H1 (cell line): ENCODE data around the gene STAT4. TPM values are rescaled to one million over a fixed set of nuclear protein-coding genes. Genes with fewer than 3 reads are reported as not detected.

Source experiments
- CTCF ChIA-PET: fragments of 300-600 bp; sonication (Branson Sonifier 250); formaldehyde crosslinking; loops from one replicate; lab custom pipeline; 2021; ENCODE audit not compliant: partially characterized antibody; lab: Charles Lee
- POLR2A ChIA-PET: fragments of 300-600 bp; sonication (Branson Sonifier 250); formaldehyde crosslinking; loops from one replicate; lab custom pipeline; 2021; ENCODE audit warnings: inconsistent platforms; ENCODE audit not compliant: partially characterized antibody; lab: Charles Lee
- DNase-seq, 2 experiments: peaks; one replicate each; pipeline versions ENCODE4 v3.0.0 to v3.0.0-alpha.2; 2010 to 2022; ENCODE audit warnings: low spot score in 2 of 2, low read depth in 1 of 2, mixed read lengths in 1 of 2
- FAIRE-seq: peaks from 2 replicates; lab custom pipeline; 2011; peaks lifted over from hg19 to GRCh38; lab: Jason Lieb, UNC
- H2AFZ ChIP-seq: 2 replicates; pipeline ENCODE4 v1.8.1; 2012; ENCODE audit warnings: low read length, inconsistent platforms
- H2AK5ac ChIP-seq: 2 replicates; pipeline ENCODE4 v1.6.1; 2013; ENCODE audit warnings: low read depth, low read length
- H2BK120ac ChIP-seq: replicated peaks from 2 replicates; pipeline ENCODE3; 2013; ENCODE audit warnings: low read depth, low read length, inconsistent platforms
- H2BK12ac ChIP-seq: 2 replicates; pipeline ENCODE4 v1.6.1; 2013; ENCODE audit warnings: low read depth, low read length
- H2BK15ac ChIP-seq: 2 replicates; pipeline ENCODE4 v1.6.1; 2013; ENCODE audit warnings: low read length
- H2BK20ac ChIP-seq: 2 replicates; pipeline ENCODE4 v1.6.1; 2013; ENCODE audit warnings: low read length
- H2BK5ac ChIP-seq: 2 replicates; pipeline ENCODE4 v1.6.1; 2013; ENCODE audit warnings: low read depth, low read length
- H3K14ac ChIP-seq: 2 replicates; pipeline ENCODE4 v1.6.1; 2013; ENCODE audit warnings: inconsistent platforms; ENCODE audit not compliant: insufficient read length
- H3K18ac ChIP-seq: 2 replicates; pipeline ENCODE4 v1.6.1; 2013; ENCODE audit warnings: low read length; ENCODE audit errors: extremely low read depth
- H3K23ac ChIP-seq: 2 replicates; pipeline ENCODE4 v1.6.1; 2013; ENCODE audit warnings: inconsistent platforms; ENCODE audit not compliant: insufficient read length
- H3K23me2 ChIP-seq: 2 replicates; pipeline ENCODE4 v1.6.1; 2013; ENCODE audit warnings: low read depth, low read length
- H3K27ac ChIP-seq: 2 replicates; pipeline ENCODE4 v1.6.1; 2011; ENCODE audit warnings: low read depth, low read length, inconsistent platforms
- H3K27me3 ChIP-seq, 4 experiments: replicated peaks in 1 of 4; 1 replicate in 1 of 4; 2 replicates in 3 of 4; pipeline versions ENCODE4 v1.6.1 to v1.8.1; 2011 to 2013; ENCODE audit warnings: low read length in 3 of 4, mild to moderate bottlenecking in 3 of 4, inconsistent platforms in 2 of 4, mixed read lengths in 2 of 4, moderate library complexity in 1 of 4; ENCODE audit not compliant: control insufficient read depth in 3 of 4, insufficient read depth in 3 of 4; ENCODE audit errors: extremely low read depth in 1 of 4
- H3K36me3 ChIP-seq, 4 experiments: 2 replicates each; pipeline versions ENCODE4 v1.6.1 to v1.8.1; 2011 to 2013; ENCODE audit warnings: mild to moderate bottlenecking in 4 of 4, low read length in 3 of 4, moderate library complexity in 2 of 4, control low read depth in 1 of 4, inconsistent platforms in 1 of 4; ENCODE audit not compliant: insufficient read depth in 4 of 4, control insufficient read depth in 2 of 4
- H3K4ac ChIP-seq: replicated peaks from 2 replicates; pipeline ENCODE3; 2013; ENCODE audit warnings: low read length, low read depth, mixed read lengths, inconsistent platforms; ENCODE audit not compliant: insufficient read length
- H3K4me1 ChIP-seq, 4 experiments: replicated peaks in 1 of 4; 1 replicate in 1 of 4; 2 replicates in 3 of 4; pipeline versions ENCODE4 v1.6.1 to v1.8.1; 2011 to 2013; ENCODE audit warnings: low read length in 3 of 4, inconsistent platforms in 2 of 4, mixed read lengths in 1 of 4; ENCODE audit not compliant: insufficient read depth in 4 of 4, control insufficient read depth in 3 of 4
- H3K4me2 ChIP-seq, 2 experiments: 2 replicates each; pipeline versions ENCODE4 v1.6.1 to v1.8.1; 2011 to 2013; ENCODE audit warnings: low read depth in 2 of 2, low read length in 2 of 2, control low read depth in 1 of 2, inconsistent platforms in 1 of 2, mild to moderate bottlenecking in 1 of 2; ENCODE audit not compliant: insufficient read depth in 1 of 2
- H3K4me3 ChIP-seq, 4 experiments: fragments of 200-600, 300-600 bp in 1 of 4; sonication (generic), shearing (Covaris generic), sonication (Bioruptor Twin) in 1 of 4; 2 replicates each; pipeline versions ENCODE4 v1.5.1 to v1.8.1; 2011 to 2016; ENCODE audit warnings: low read length in 4 of 4, low read depth in 3 of 4, control low read depth in 2 of 4, inconsistent platforms in 2 of 4, mild to moderate bottlenecking in 2 of 4, mixed read lengths in 1 of 4, moderate library complexity in 1 of 4; ENCODE audit not compliant: insufficient read depth in 2 of 4; ENCODE audit errors: extremely low read depth in 1 of 4
- H3K56ac ChIP-seq: replicated peaks from 2 replicates; pipeline ENCODE3; 2013; ENCODE audit warnings: low read depth, mild to moderate bottlenecking, mixed read lengths, low read length, inconsistent platforms; ENCODE audit not compliant: insufficient read length
- H3K79me1 ChIP-seq: 2 replicates; pipeline ENCODE4 v1.6.1; 2013; ENCODE audit warnings: low read depth, low read length, control low read depth
- H3K79me2 ChIP-seq, 2 experiments: 2 replicates each; pipeline versions ENCODE4 v1.6.1 to v1.8.1; 2012 to 2013; ENCODE audit warnings: low read length in 2 of 2, mild to moderate bottlenecking in 2 of 2, inconsistent platforms in 1 of 2; ENCODE audit not compliant: insufficient read depth in 2 of 2, control insufficient read depth in 1 of 2
- H3K9ac ChIP-seq, 4 experiments: replicated peaks in 1 of 4; 1 replicate in 1 of 4; 2 replicates in 3 of 4; pipeline versions ENCODE4 v1.6.1 to v1.8.1; 2011 to 2013; ENCODE audit warnings: low read depth in 3 of 4, low read length in 3 of 4, control low read depth in 2 of 4, mild to moderate bottlenecking in 2 of 4, moderate library complexity in 2 of 4, inconsistent platforms in 1 of 4; ENCODE audit errors: extremely low read depth in 1 of 4
- H3K9me3 ChIP-seq, 2 experiments: 2 replicates each; pipeline versions ENCODE4 v1.6.1 to v1.8.1; 2012 to 2013; ENCODE audit warnings: mild to moderate bottlenecking in 2 of 2, moderate library complexity in 2 of 2, control low read depth in 1 of 2, inconsistent platforms in 1 of 2, low read depth in 1 of 2, low read length in 1 of 2, mixed read lengths in 1 of 2; ENCODE audit not compliant: insufficient read depth in 2 of 2
- H4K20me1 ChIP-seq, 2 experiments: replicated peaks in 1 of 2; 2 replicates each; pipeline versions ENCODE3 to v1.8.1; 2011 to 2013; ENCODE audit warnings: inconsistent platforms in 2 of 2, low read length in 2 of 2, mild to moderate bottlenecking in 1 of 2; ENCODE audit not compliant: insufficient read depth in 2 of 2, control insufficient read depth in 1 of 2
- H4K5ac ChIP-seq: 2 replicates; pipeline ENCODE4 v1.6.1; 2013; ENCODE audit warnings: low read length, low read depth, mixed read lengths, inconsistent platforms; ENCODE audit not compliant: insufficient read length
- H4K8ac ChIP-seq: 2 replicates; pipeline ENCODE4 v1.8.0; 2013; ENCODE audit warnings: mild to moderate bottlenecking, moderate library complexity, low read length, inconsistent platforms; ENCODE audit not compliant: insufficient read depth; ENCODE audit errors: extremely low read depth
- H4K91ac ChIP-seq: replicated peaks from 2 replicates; pipeline ENCODE3; 2013; ENCODE audit warnings: low read length, mixed read lengths, inconsistent platforms; ENCODE audit not compliant: insufficient read length
- ASH2L ChIP-seq: fragments of 200-600, 300-600 bp; sonication (generic); IDR thresholded peaks from one replicate; pipeline ENCODE4 v1.7.1; 2017; ENCODE audit warnings: low read length
- CHD2 ChIP-seq: IDR thresholded peaks from 2 replicates; pipeline ENCODE4 v1.6.1; 2012; ENCODE audit warnings: low read length, improper control_type of control experiment
- FOSL1 ChIP-seq: IDR thresholded peaks from 2 replicates; pipeline ENCODE4 v1.6.1; 2011; ENCODE audit warnings: mild to moderate bottlenecking, low read depth, low read length, moderate library complexity; ENCODE audit not compliant: insufficient read depth
- KDM4A ChIP-seq: IDR thresholded peaks from one replicate; pipeline ENCODE4 v1.7.1; 2012; ENCODE audit warnings: low read depth, mild to moderate bottlenecking, moderate library complexity, low read length, inconsistent platforms; ENCODE audit not compliant: severe bottlenecking
- PHF8 ChIP-seq: fragments of 200-600 bp; sonication (generic); conservative IDR thresholded peaks from 2 replicates; pipeline ENCODE4 v1.7.1; 2012; ENCODE audit warnings: low read depth, mild to moderate bottlenecking, inconsistent platforms, low read length, moderate library complexity
- POU5F1 ChIP-seq: IDR thresholded peaks from 2 replicates; pipeline ENCODE4 v1.6.1; 2011; ENCODE audit warnings: low read depth, mild to moderate bottlenecking, low read length, moderate library complexity
- SIX5 ChIP-seq: IDR thresholded peaks from 2 replicates; pipeline ENCODE4 v1.6.1; 2011; ENCODE audit warnings: mild to moderate bottlenecking, low read depth, low read length
- TCF12 ChIP-seq: IDR thresholded peaks from 2 replicates; pipeline ENCODE4 v1.6.1; 2011; ENCODE audit warnings: low read depth, mild to moderate bottlenecking, low read length
- TEAD4 ChIP-seq: IDR thresholded peaks from 2 replicates; pipeline ENCODE4 v1.6.1; 2012; ENCODE audit warnings: low read depth, low read length, inconsistent platforms, mixed read lengths
- WGBS, 2 experiments: shearing (Covaris generic) in 1 of 2; methylation state at CpG; one replicate each; pipeline versions ENCODE4 v1.1.6 to v1.1.7; 2013 to 2015; ENCODE audit warnings: low lambda C conversion rate in 2 of 2, mixed read lengths in 2 of 2, inconsistent platforms in 1 of 2, low coverage in 1 of 2, missing lambda C conversion rate in 1 of 2; ENCODE audit not compliant: insufficient replicate concordance in 2 of 2, insufficient coverage in 1 of 2, insufficient read length in 1 of 2; ENCODE audit errors: extremely low coverage in 1 of 2, missing lambda C conversion rate in 1 of 2; 5-methylcytosine and 5-hydroxymethylcytosine counted together
- polyA plus RNA-seq, 7 experiments: library from polyadenylated mRNA; depleted of rRNA in 3 of 7; stranded (reverse) in 5 of 7; unstranded in 2 of 7; fragments of >200 nt in 5 of 7; fragments of 200-250 nt in 2 of 7; gene quantifications; 1 replicate in 5 of 7; 2 replicates in 1 of 7; 4 replicates in 1 of 7; pipeline versions ENCODE4 v1.2.1 to v1.2.3, GENCODE V29; 2011 to 2013; ENCODE audit warnings: missing spikeins in 2 of 7, mixed read lengths in 2 of 7
- total RNA-seq: library from RNA; stranded (reverse); fragmentation: NEBNext Ultra II Directional; extraction: Animal tissue kit (Norgen Biotek cat#: 25700); gene quantifications from 2 replicates; pipeline ENCODE4 v1.2.1, GENCODE V29; 2021

The STAT4 gene
- total and polyA plus RNA-seq, 2 of the 8 experiments (the other 6 are each of a cell fraction or from before 2014, with no cell fraction given) = 0.36 to 0.63 TPM

DNA sequence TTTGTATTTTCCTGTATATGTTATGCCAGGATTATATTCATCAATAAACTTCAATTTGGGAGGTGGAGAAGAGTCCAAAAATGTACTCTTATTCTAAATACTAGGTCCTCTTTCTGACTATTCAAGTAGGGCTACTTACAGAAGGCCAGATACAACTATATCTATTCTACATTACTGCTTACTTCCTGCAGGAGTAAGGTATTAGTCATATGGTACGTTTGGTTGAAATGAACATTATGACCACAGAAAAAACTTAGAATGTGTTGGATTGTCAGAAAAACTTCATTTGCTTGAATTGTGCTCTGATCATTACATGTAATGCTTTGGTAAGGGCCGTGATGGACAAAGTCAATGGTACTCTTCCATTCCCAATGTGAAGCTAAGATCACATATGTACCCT, 35.0 kb downstream of the STAT4 start:
- ChIA-PET POLR2A (interaction anchor here (0.8 kb wide), 1 partner anchor 28 kb away, joined by 3 read pairs; no protein-coding TSS in a partner anchor), CTCF (interaction anchor here (1.8 kb wide), 2 partner anchors 11 to 45 kb away, joined by 3 to 6 read pairs; no protein-coding TSS in a partner anchor)
- no peak overlapping the region for H3K9ac ChIP-seq
- no peak overlapping the region for H3K4ac ChIP-seq
- no peak overlapping the region for H3K4me3 ChIP-seq
- H3K79me1 ChIP-seq = no peaks in the 10 kb centered on the region
- H3K23ac ChIP-seq = no peak overlapping the region
- H2AFZ ChIP-seq = no peak overlapping the region
- H3K18ac ChIP-seq = no peak overlapping the region
- H4K20me1 ChIP-seq = no peaks in the 10 kb centered on the region
- H4K91ac ChIP-seq = no peak overlapping the region
- TF ChIP-seq KDM4A (no peak), PHF8 (no peak), TEAD4 (no peak), FOSL1 (no peak), POU5F1 (no peak), CHD2 (no peak), ASH2L (no peak), TCF12 (no peak), SIX5 (no peak)
- H3K27me3 ChIP-seq = no peaks in the 10 kb centered on the region
- H2BK12ac ChIP-seq = no peak overlapping the region
- no peaks in the 10 kb centered on the region for H3K36me3 ChIP-seq
- no peak overlapping the region for H2BK120ac ChIP-seq
- H2BK5ac ChIP-seq = no peak overlapping the region
- no peak overlapping the region for H3K14ac ChIP-seq
- no peak overlapping the region for H3K4me2 ChIP-seq
- H3K56ac ChIP-seq = no peak overlapping the region
- H3K79me2 ChIP-seq = no peaks in the 10 kb centered on the region
- no peak overlapping the region for H2AK5ac ChIP-seq
- H4K5ac ChIP-seq = no peak overlapping the region
- FAIRE-seq (no peak), DNase-seq (no peak)
- H3K9me3 ChIP-seq = no peaks in the 10 kb centered on the region
- no peak overlapping the region for H3K27ac ChIP-seq
- no peaks in the 10 kb centered on the region for H3K4me1 ChIP-seq
- H2BK20ac ChIP-seq = no peak overlapping the region
- 91% methylated on average over 2 of the region's 2 CpGs; no CpG with 5 or more reads in 1 of the 2 experiments for WGBS, 2 experiments
- H4K8ac ChIP-seq = no peak overlapping the region
- no peak overlapping the region for H2BK15ac ChIP-seq
- no peaks in the 10 kb centered on the region for H3K23me2 ChIP-seq
